GM21786 (cell line): ENCODE results near the gene CLK2.
"Not testable (repeated sequence)": the region's sequence is repeated elsewhere in the genome, so short reads cannot be mapped to it uniquely, and the experiment has no call there.

Source experiments
- ATAC-seq: cut with Tn5 transposase; IDR thresholded peaks from one replicate; pipeline ENCODE4 v1.9.1; 2021; ENCODE audit not compliant: unreplicated experiment

The CLK2 gene

GRCh38 chr1:155214702-155215101 lies 58.6 kb downstream of the CLK2 start:
- not testable (repeated sequence) for ATAC-seq
